Stimulated activated CD8-positive, alpha-beta memory T cell treated with anti-CD3 and anti-CD28 coated beads, Interleukin-15, amount 100 ng/mL, for 4 hours (primary cell): ENCODE data around the gene GNL3L.
"Not testable (repeated sequence)": the region's sequence is repeated elsewhere in the genome, so short reads cannot be mapped to it uniquely, and the experiment has no call there.

Source experiments
- DNase-seq, 2 donors: peaks; one replicate each; pipeline ENCODE4 v3.0.0-alpha.2; 2020; ENCODE audit warnings: low read depth in 2 of 2

GNL3L gene, protein sequence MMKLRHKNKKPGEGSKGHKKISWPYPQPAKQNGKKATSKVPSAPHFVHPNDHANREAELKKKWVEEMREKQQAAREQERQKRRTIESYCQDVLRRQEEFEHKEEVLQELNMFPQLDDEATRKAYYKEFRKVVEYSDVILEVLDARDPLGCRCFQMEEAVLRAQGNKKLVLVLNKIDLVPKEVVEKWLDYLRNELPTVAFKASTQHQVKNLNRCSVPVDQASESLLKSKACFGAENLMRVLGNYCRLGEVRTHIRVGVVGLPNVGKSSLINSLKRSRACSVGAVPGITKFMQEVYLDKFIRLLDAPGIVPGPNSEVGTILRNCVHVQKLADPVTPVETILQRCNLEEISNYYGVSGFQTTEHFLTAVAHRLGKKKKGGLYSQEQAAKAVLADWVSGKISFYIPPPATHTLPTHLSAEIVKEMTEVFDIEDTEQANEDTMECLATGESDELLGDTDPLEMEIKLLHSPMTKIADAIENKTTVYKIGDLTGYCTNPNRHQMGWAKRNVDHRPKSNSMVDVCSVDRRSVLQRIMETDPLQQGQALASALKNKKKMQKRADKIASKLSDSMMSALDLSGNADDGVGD

GRCh38 chrX:54529552-54530356 lies at the start of gene GNL3L:
Gene GNL3L, plus strand, starts transcription at chrX:54530219. Its CDS starts 2,348 bp downstream, at chrX:54532567.
- peak; percentile 65 to 66 for DNase-seq

GRCh38 chrX:54482839-54483593 lies 47.0 kb upstream of the GNL3L start:
- DNase-seq = no peak

DNA sequence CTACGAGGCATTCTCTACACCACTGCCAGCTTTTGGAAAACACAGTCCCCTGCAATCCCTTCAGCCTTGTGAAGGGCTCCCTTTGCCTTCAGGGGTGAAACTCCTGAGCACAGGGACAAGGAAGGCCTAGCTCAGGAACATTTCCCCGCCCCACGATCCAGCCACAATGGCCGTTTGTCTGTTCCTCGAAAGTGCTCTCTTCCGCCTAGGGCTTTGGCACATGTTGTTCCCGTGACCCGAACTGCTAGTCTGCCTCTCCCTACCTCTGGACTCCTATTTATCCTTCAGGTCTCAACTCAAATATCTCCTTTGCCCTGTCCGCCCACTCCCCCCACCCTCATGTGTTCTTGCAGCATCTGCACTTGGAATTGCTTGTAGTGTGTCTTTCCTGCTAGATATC lies 46.1 kb upstream of the GNL3L start:
- DNase-seq = no peak

GRCh38 chrX:54484666-54485065 lies 45.4 kb upstream of the GNL3L start:
- DNase-seq = no peak

DNA sequence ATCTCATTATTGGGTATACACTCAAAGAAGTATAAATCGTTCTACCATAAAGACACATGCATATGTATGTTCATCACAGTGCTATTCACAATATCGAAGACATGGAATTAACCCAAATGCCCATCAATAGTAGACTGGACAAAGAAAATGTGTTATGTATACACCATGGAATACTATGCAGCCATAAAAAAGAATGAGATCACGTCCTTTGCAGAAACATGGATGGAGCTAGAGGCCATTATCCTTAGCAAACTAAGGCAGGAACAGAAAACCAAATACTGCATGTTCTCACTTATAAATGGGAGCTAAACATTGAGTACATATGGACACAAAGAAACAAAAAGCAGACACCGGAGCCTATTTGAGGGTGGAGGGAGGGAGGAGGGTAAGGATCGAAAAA lies 40.2 kb upstream of the GNL3L start:
- DNase-seq = not testable (repeated sequence)

- no peak for DNase-seq
These were observed 37.7 kb upstream of the GNL3L start for GRCh38 chrX:54492340-54492739.

- no peak for DNase-seq
These were observed 35.6 kb upstream of the GNL3L start for GRCh38 chrX:54494166-54494988.

- DNase-seq = no peak
These were observed 34.8 kb upstream of the GNL3L start for GRCh38 chrX:54494989-54495813.

DNA sequence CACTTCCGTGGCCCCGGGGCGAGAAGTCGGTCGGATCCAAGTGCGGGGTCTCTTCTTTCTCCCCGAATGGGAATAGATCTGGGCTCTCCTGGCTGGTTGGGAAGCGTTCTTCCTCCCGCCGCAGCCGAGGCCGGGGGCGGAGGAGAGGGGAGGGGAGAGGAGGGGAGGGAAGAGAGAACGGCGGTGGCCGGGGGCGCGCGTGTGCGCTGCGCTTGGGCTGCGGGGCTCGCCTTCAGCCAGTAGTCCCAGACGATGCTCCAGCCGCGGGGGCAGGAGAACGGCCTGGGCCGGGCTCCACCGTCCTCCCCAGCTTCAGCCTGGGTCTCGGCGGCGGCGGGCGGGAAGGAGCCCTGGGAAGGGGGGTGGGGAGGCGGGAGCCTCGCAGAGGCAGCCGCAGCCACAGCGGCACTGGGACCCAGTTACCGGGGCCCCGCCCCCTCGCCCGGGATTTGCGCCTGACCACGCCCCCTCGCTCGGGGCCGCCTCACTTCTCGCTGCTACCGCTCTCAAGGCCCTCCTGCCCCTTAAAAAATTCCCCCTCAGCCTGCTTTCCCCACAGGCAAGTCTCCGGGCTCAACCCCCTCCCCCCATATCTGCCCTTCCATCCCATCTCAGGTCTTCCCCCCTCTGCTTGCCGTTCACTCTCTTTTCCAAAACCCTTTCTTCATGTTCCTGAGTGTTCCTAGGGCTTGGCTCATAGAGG lies 34.1 kb upstream of the GNL3L start, which contains the start of gene FGD1:
TSS of gene FGD1 (minus strand) at position 421 of the 703 bp plus-strand sequence. CDS start 802 bp downstream, outside the sequence.
- DNase-seq = no peak

DNA sequence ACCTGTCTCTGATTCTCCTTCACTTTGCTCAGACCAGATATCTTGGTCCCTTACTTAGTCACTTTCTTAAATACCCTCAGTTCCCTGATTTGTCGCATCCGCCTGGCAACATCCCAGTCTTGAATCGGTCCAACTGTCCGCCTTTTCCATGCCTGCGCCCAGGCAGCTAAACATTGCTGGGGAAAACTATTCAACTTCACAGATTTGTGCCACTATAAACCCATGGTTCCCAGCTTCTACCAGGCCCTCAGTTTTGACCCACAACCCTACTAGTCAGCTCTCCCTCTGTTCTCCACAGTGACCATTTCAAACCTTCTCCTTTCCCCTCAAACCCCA lies 33.5 kb upstream of the GNL3L start:
- DNase-seq = no peak

- DNase-seq = no peak
These were observed 33.1 kb upstream of the GNL3L start for GRCh38 chrX:54496936-54497335.

- DNase-seq = no peak
These were observed 20.6 kb upstream of the GNL3L start for GRCh38 chrX:54509400-54509799.

GRCh38 chrX:54529151-54529550 lies 868 bp upstream of the GNL3L start:
- no peak for DNase-seq

GRCh38 chrX:54530357-54530900 lies 410 bp downstream of the GNL3L start:
- no peak for DNase-seq

GRCh38 chrX:54534271-54534670 lies 4.3 kb downstream of the GNL3L start:
- DNase-seq = no peak

- no peak for DNase-seq
These were observed 10.3 kb downstream of the GNL3L start for GRCh38 chrX:54540289-54540688.

- DNase-seq = not testable (repeated sequence)
These were observed 12.2 kb downstream of the GNL3L start for GRCh38 chrX:54542239-54542638.

DNA sequence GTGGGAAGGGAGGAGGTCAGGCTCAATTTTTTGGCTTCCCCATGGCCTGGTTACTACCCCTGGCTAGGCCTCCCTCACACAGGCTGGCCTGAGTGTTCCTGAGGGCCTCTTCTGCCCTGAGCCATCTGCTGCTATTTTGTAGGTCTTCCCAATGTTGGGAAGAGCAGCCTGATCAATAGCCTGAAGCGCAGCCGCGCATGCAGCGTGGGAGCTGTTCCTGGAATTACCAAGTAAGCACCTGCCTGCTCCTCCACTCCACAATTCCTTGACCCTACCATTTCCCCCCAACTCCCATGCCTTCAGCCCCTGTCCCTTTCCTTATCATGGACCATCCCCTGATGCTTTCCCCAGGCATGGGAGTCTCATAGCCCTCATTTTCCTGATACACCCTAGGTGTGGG lies 20.8 kb downstream of the GNL3L start:
- no peak for DNase-seq

GRCh38 chrX:54551801-54552200 lies 21.8 kb downstream of the GNL3L start:
- no peak for DNase-seq
